ENCODE measurements around the gene AJAP1.
"Not testable (repeated sequence)": the region's sequence is repeated elsewhere in the genome, so short reads cannot be mapped to it uniquely, and the experiment has no call there.

Gene AJAP1

GRCh38 chr1:4617506-4617905, 36.9 kb upstream of the AJAP1 start:
- H3K27ac ChIP-seq (ENCODE audit: low read length): no peak overlapping the region
- no peak for TF ChIP-seq EZH2 (optimal IDR thresholded peaks at IDR 0.05; ENCODE audit: low read depth, low read length)
- no peak for TF ChIP-seq EZH2phosphoT487 (IDR thresholded peaks at IDR 0.05; ENCODE audit: low read length)
- TF ChIP-seq CTCF (IDR thresholded peaks at IDR 0.05; ENCODE audit: low read length): no peak

GRCh38 chr1:4618827-4619226, 35.6 kb upstream of the AJAP1 start:
- not testable (repeated sequence) for H3K4me2 ChIP-seq (ENCODE audit: low read depth, low read length); H3K4me1 ChIP-seq (ENCODE audit: low read length); H3K36me3 ChIP-seq (replicated peaks; ENCODE audit: insufficient read depth, low read length); H2AFZ ChIP-seq (ENCODE audit: low read length); H3K9me3 ChIP-seq (replicated peaks; ENCODE audit: insufficient read depth, low read length); H3F3A ChIP-seq (ENCODE audit: insufficient read depth, low read length); H3K9me2 ChIP-seq (replicated peaks; ENCODE audit: insufficient read depth, low read length); H4K20me1 ChIP-seq (ENCODE audit: insufficient read depth, low read length); DNase-seq; H3K9ac ChIP-seq (ENCODE audit: low read length); H3K27ac ChIP-seq (ENCODE audit: low read length); H3K79me2 ChIP-seq (ENCODE audit: low read length); H3K4me3 ChIP-seq (ENCODE audit: low read length)
- H3K27me3 ChIP-seq (replicated peaks; ENCODE audit: insufficient read depth, low read length): peaks cover 75% of the 10 kb centered on the region

More at GRCh38 chr1:4617506-4617905, 36.9 kb upstream of the AJAP1 start:
- Histone ChIP-seq H3K36me3 (replicated peaks; ENCODE audit: insufficient read depth, low read length) (no peaks in the 10 kb centered on the region), H3K4me1 (ENCODE audit: low read length) (no peaks in the 10 kb centered on the region), H3K4me2 (ENCODE audit: low read depth, low read length) (no peak overlapping the region), H3K4me3 (ENCODE audit: low read length) (no peak overlapping the region), H4K20me1 (ENCODE audit: insufficient read depth, low read length) (no peaks in the 10 kb centered on the region), H3K27me3 (replicated peaks; ENCODE audit: insufficient read depth, low read length) (peaks cover 75% of the 10 kb centered on the region), H3K9me3 (replicated peaks; ENCODE audit: insufficient read depth, low read length) (no peaks in the 10 kb centered on the region), H3K9me2 (replicated peaks; ENCODE audit: insufficient read depth, low read length) (no peaks in the 10 kb centered on the region), H3K9ac (ENCODE audit: low read length) (no peak overlapping the region), H2AFZ (ENCODE audit: low read length) (no peak overlapping the region), H3F3A (ENCODE audit: insufficient read depth, low read length) (no peaks in the 10 kb centered on the region), H3K79me2 (ENCODE audit: low read length) (no peaks in the 10 kb centered on the region)
- no peak for DNase-seq

- Histone ChIP-seq H3F3A (ENCODE audit: insufficient read depth, low read length) (no peaks in the 10 kb centered on the region), H3K79me2 (ENCODE audit: low read length) (no peaks in the 10 kb centered on the region), H4K20me1 (ENCODE audit: insufficient read depth, low read length) (no peaks in the 10 kb centered on the region), H3K9me2 (replicated peaks; ENCODE audit: insufficient read depth, low read length) (no peaks in the 10 kb centered on the region), H3K27ac (ENCODE audit: low read length) (no peak overlapping the region), H2AFZ (ENCODE audit: low read length) (no peak overlapping the region), H3K9ac (ENCODE audit: low read length) (no peak overlapping the region), H3K36me3 (replicated peaks; ENCODE audit: insufficient read depth, low read length) (no peaks in the 10 kb centered on the region), H3K4me2 (ENCODE audit: low read depth, low read length) (no peak overlapping the region), H3K4me3 (ENCODE audit: low read length) (no peak overlapping the region), H3K4me1 (ENCODE audit: low read length) (no peaks in the 10 kb centered on the region), H3K9me3 (replicated peaks; ENCODE audit: insufficient read depth, low read length) (no peaks in the 10 kb centered on the region), H3K27me3 (replicated peaks; ENCODE audit: insufficient read depth, low read length) (peaks cover 76% of the 10 kb centered on the region)
- DNase-seq: no peak
- no peak for TF ChIP-seq EZH2 (optimal IDR thresholded peaks at IDR 0.05; ENCODE audit: low read depth, low read length)
- TF ChIP-seq EZH2phosphoT487 (IDR thresholded peaks at IDR 0.05; ENCODE audit: low read length): no peak
- TF ChIP-seq CTCF (IDR thresholded peaks at IDR 0.05; ENCODE audit: low read length): no peak
Observed at GRCh38 chr1:4621646-4622045, 32.8 kb upstream of the AJAP1 start.

- H3K36me3 ChIP-seq (replicated peaks; ENCODE audit: insufficient read depth, low read length): no peaks in the 10 kb centered on the region
- H3K4me1 ChIP-seq (ENCODE audit: low read length): no peaks in the 10 kb centered on the region
- no peak overlapping the region for H2AFZ ChIP-seq (ENCODE audit: low read length)
- H3K9me2 ChIP-seq (replicated peaks; ENCODE audit: insufficient read depth, low read length): no peaks in the 10 kb centered on the region
- H4K20me1 ChIP-seq (ENCODE audit: insufficient read depth, low read length): no peaks in the 10 kb centered on the region
- H3K79me2 ChIP-seq (ENCODE audit: low read length): no peaks in the 10 kb centered on the region
- no peak overlapping the region for H3K9ac ChIP-seq (ENCODE audit: low read length)
- no peak for DNase-seq
- peaks cover 77% of the 10 kb centered on the region for H3K27me3 ChIP-seq (replicated peaks; ENCODE audit: insufficient read depth, low read length)
- no peaks in the 10 kb centered on the region for H3K9me3 ChIP-seq (replicated peaks; ENCODE audit: insufficient read depth, low read length)
- H3K27ac ChIP-seq (ENCODE audit: low read length): no peak overlapping the region
- no peak overlapping the region for H3K4me2 ChIP-seq (ENCODE audit: low read depth, low read length)
- H3K4me3 ChIP-seq (ENCODE audit: low read length): no peak overlapping the region
- no peaks in the 10 kb centered on the region for H3F3A ChIP-seq (ENCODE audit: insufficient read depth, low read length)
- TF ChIP-seq CTCF (IDR thresholded peaks at IDR 0.05; ENCODE audit: low read length): no peak
- TF ChIP-seq EZH2 (optimal IDR thresholded peaks at IDR 0.05; ENCODE audit: low read depth, low read length): no peak
- no peak for TF ChIP-seq EZH2phosphoT487 (IDR thresholded peaks at IDR 0.05; ENCODE audit: low read length)
Observed at GRCh38 chr1:4622821-4623220, 31.6 kb upstream of the AJAP1 start.

Data from MM.1S (cell line).